GM18519 (cell line): ENCODE results near the gene KCNJ14.
"Not testable (repeated sequence)": the region's sequence is repeated elsewhere in the genome, so short reads cannot be mapped to it uniquely, and the experiment has no call there.

Source experiments
- ATAC-seq: cut with Tn5 transposase; IDR thresholded peaks from one replicate; pipeline ENCODE4 v1.9.1; 2021; ENCODE audit warnings: mild to moderate bottlenecking, moderate library complexity; ENCODE audit not compliant: unreplicated experiment, low FRiP score

The KCNJ14 gene

GRCh38 chr19:48484931-48485612 is 29.7 kb downstream of the KCNJ14 start:
- ATAC-seq = no peak

GRCh38 chr19:48486706-48487105 is 31.3 kb downstream of the KCNJ14 start:
- ATAC-seq = not testable (repeated sequence)

- ATAC-seq = no peak
These were observed 32.2 kb downstream of the KCNJ14 start for GRCh38 chr19:48487544-48487943.

- ATAC-seq = no peak
These were observed 32.6 kb downstream of the KCNJ14 start for GRCh38 chr19:48487948-48488347.

- not testable (repeated sequence) for ATAC-seq
These were observed 33.1 kb downstream of the KCNJ14 start for GRCh38 chr19:48488478-48488877.

GRCh38 chr19:48489608-48490216 is 34.3 kb downstream of the KCNJ14 start:
- no peak for ATAC-seq

- ATAC-seq = no peak
These were observed 35.8 kb downstream of the KCNJ14 start for GRCh38 chr19:48490981-48491792.

- ATAC-seq = no peak
These were observed 36.4 kb downstream of the KCNJ14 start for GRCh38 chr19:48491793-48492123.

- peak; percentile 45 for ATAC-seq
These were observed 37.7 kb downstream of the KCNJ14 start for GRCh38 chr19:48492925-48493717.

- peak; percentile 5 for ATAC-seq
These were observed 38.5 kb downstream of the KCNJ14 start for GRCh38 chr19:48493718-48494401.

- ATAC-seq = no peak
These were observed 40.0 kb downstream of the KCNJ14 start for GRCh38 chr19:48495396-48495795.

- ATAC-seq = no peak
These were observed 41.8 kb downstream of the KCNJ14 start for GRCh38 chr19:48496959-48497727.

- ATAC-seq = no peak
These were observed 42.6 kb downstream of the KCNJ14 start for GRCh38 chr19:48497728-48498594.

GRCh38 chr19:48498595-48499311 is 43.4 kb downstream of the KCNJ14 start:
- no peak for ATAC-seq

GRCh38 chr19:48499316-48500090 is 44.1 kb downstream of the KCNJ14 start:
- ATAC-seq = no peak

- no peak for ATAC-seq
These were observed 45.6 kb downstream of the KCNJ14 start for GRCh38 chr19:48500830-48501493.
